ENCODE data around the gene SOX5. TPM values are rescaled to one million over a fixed set of nuclear protein-coding genes. Genes with fewer than 3 reads are reported as not detected.

SOX5 gene
- 0.33 and 0.51 TPM in 2 replicates for total RNA-seq

DNA sequence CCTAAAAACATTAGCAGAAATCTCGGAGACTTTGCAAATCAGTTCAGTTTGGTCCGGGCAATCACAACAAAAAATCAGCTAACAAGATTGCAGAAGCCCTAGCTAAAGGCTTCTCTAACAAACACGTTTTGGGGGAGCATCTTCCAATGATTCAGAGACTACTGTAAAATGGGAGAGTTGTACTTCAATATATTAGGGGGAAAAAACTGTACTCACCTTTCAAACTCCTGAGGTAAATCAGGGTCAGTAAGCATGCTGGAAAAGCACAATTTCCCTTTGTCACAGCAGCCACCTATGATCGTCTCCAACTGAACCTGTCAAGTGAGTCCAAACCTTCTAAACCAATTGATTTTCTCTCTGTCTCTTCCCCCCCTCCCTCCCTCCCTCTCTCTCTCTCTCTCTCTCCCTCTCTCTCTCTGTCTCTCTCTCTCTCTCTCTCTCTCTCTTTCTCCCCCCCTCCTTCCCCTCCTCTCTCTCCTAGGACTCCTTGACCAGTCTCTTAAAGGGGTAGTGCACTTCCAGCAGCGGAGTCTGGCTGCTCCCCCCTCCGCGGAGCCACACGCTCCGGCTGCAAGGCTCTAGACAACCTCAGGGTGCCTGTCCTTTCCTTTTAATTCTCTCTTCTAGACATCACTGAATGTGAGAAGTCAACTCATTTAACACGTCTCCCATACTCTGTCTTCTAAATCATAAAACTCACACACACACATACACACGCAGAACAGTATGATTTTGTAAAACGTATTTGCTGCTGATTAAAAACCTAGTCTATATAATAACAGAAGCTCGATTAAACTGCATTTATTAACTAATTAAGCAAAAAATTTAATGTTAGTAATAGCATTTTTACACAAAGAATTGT lies at the start of gene SOX5:
TSS of gene SOX5 (minus strand) at position 323 of the 862 bp plus-strand sequence. CDS start at position 254, 69 bp downstream.
- peak; percentile 1 for DNase-seq

DNA sequence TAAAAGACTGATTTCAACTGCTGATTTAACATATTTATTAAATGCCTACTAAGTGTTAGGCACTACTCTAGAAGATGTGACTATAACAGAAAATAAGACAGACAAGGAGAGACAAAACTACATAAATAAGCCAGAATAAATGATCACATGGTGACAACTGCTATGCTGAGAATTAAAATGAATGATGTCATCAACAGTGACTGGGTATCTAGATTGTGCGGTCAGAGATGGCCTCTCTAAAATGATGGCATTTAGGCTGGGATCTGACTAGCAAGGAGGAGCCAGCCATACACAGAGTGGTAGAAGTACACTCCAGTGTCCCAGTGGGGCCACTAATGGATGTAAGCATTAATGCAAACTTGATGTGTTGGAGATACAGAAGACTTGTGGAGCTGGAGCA lies 37.6 kb upstream of the SOX5 start:
- DNase-seq: no peak

DNA sequence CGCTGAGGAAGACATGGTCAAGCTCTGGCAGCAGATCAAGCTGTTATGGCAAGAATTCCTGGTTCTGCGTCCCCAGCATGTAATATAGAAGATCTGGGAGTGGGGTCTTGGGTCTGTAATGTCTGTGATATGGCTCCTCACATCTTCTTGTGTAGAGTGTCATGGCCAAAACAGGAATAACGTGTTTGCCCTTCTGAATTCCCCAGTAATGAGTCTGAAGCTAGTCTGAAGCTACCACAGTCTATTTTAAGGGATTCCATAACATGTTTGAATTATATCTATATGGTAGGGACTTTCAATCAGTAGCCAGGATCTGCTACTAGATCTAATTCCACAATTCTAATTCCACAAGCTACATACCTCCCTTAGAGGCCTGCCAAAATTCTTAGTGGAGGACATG lies 31.4 kb upstream of the SOX5 start:
- DNase-seq: no peak

DNA sequence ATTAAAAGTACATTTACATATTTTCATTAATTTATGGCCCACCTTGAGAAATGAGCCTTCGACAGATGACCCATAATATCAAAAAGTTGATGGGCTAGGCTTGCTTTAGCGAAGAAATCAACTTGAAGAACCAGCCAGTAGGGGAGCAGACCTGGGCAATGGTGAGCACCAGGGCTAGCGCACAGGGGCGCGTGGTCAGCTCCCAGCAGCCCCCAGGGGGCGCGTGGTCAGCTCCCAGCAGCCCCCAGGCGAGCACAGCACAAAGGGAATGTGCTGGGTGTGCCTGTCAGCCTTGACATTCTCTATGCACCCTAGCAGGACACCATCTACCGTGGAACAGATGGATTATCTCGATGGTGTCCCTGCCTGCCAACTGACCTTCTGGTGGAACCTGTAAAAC lies 15.3 kb upstream of the SOX5 start:
- DNase-seq: no peak

DNA sequence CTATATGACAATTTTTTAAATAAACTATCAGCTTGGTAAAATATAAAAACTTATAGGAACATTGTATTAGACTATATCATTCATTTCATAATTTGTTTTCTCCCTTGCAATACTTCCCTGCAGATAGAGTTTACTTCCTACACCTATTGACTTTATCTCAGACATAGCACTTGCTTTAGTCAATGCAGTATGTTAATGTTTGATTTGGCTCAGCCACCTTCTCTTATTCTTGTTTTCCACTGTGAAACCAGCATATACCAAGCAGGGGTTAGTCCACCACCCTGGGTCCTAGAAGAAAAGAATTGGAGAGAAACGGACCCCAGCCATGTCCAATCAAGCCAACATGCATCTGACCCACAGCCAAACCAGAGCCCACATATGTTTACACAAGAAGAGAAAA lies 10.4 kb upstream of the SOX5 start:
- DNase-seq: no peak

DNA sequence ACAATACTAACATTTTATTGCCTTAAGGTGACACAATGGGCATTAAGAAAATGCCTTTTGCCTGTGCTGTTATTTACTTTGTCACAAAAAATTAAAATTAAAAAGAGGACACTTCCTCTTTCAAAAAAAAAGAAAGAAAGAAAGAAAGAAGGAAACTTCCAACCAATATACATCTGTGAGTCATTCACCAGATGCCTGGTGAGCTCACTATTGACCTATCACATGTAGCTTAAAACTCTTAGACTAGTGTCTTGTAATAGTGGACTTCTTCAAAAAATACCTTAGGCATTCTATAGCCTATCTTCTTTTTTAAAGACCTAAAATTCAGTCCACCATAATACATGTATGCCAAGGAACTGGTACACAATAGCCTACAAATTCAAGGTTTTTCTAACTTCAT lies 4.9 kb upstream of the SOX5 start:
- no peak for DNase-seq

DNA sequence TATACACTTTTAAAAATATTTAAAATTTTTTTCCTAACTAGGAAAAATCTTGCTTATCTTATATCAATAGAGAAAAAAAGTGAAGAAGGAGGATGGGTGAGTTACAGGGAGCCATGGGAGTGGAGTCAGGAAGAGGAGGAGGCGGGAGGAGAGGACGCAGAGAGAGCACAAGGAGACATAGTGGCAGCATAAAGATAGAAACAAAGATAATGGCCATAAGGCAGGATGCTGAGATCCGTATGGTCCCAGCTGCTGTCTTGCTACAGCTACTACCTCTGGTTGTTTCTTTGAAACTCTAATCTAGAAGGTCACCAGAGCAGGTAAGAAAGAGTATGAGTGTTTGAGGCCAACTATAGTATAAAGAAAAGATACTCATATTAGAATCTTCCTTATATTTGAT lies 2.6 kb upstream of the SOX5 start:
- DNase-seq: no peak

DNA sequence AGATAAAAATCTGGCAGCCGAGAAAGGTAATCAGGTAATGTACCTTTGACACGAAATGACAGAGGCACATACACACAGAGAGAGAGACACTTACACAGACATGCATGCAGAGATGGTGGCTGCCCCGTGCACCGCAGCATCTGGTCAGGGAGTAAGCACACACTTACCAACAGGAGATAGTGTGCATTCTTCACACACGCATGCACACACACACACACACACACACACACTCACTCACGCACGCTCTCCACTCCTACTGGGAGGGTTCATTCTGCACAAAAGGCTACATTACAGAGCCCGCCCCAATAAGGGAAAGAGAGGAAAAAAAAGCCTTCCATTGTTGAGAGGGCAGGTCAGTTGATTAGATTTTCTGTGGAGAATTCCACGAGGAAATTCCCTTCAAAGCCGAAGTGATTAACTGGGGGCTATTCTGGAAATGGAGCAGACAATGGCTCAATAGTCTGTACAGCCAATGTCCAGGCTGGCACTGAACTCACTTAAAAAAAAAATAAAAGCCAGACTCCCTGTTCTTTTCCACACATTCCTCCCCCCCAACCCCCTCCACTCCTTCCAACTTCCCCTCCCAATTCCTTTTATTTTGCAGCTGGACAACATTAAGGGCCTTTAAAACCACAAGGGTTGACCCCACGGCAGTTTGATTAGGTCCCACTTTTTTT lies 1.4 kb upstream of the SOX5 start:
- DNase-seq: peak; percentile 2

DNA sequence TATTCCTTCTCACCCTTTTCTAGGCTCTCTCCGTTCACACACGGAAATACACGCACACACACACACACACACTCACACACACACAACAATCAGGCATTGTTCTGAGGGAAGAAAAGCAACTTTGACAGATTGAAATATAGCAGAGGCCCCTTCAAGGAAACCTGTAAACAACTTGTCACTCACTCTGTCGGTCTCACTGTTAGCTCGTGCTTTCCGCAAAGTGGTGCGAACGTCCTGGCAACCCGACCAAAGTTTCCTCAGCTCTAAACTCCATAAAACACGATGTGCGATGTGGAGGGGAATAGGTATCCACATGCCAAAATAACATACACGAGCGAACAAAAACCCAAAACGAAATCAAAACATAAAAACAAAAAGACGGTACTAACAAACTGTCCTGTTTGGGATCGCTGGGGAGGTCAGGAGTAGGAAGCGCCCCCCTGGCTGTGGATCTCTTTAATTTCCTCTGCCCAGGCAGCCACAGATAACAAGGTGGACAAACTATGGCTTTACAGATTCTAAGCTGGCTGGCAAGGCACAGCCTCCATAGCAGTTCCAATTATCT lies 822 bp upstream of the SOX5 start:
- peak; percentile 25 for DNase-seq

DNA sequence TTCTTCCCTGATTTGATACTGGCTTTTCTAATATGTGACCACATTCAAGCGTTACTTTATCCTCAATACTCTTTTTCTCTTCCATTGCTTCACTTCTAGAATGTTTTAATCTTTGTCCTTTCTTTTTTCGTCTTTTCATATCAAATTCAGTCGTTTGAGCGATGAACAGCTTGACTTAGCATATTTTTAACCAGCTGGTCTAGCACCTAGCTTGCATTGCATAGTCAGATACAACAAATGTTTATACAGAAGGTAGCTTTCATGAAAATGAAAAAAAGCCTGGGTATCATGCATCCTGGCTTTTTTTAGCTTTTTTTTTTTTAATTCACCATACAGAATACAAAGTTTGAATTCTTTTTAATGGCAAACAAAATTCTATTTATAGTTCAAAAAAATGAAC lies 1.2 kb downstream of the SOX5 start:
- no peak for DNase-seq

DNA sequence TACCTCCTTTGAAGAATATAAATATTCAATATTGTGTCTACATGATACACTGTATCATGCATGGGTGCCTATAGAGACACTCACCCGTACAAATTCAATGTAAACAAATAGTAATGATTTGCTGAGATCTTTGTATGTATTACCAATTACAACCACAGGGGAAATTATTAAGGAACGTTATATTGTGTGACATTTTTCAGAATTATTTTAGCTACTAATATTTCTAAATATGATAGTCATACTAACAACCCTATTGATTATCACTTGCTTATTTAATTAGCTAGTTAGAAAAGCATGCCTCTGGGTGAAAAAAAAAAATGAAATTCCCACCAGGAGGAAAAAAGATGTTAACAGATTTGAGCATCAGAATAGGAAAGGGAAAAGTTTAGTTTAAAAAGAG lies 2.1 kb downstream of the SOX5 start:
- no peak for DNase-seq

DNA sequence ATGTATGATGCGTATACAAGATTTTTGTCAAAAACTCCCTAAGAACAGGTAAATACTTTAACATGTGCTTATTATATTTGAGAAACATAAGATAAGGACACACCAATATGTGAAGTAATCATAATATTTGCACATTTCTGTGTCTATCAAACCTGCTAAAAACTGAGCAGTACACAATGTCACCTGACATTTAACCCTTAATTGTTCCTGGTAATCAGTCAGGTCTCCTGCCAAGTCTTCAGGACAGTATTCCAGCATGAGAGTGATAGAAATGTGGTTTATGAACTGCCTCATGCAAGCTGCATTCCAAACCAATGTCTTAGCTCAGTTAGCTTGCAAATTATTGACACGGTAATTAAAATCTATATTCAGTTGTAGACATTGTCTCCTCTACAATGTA lies 4.2 kb downstream of the SOX5 start:
- no peak for DNase-seq

DNA sequence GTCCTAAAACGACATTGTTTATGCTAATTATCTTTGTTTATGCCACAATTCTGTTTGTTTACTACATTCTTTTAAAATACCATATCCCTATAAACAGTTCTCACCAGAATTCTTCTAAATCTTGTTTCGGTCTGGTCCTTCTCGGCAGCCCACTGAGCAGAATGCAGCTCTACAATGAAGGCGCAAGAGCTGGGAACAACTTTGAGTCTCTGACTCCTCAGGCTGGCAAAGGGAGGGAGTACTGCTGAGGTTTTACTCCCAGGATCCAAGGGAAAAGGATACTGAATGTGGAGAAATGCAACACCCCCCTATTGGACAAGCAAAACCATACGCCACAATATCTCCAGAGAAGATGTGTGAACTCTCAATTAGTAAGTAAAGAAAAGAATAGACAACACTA lies 5.4 kb downstream of the SOX5 start:
- DNase-seq: no peak

DNA sequence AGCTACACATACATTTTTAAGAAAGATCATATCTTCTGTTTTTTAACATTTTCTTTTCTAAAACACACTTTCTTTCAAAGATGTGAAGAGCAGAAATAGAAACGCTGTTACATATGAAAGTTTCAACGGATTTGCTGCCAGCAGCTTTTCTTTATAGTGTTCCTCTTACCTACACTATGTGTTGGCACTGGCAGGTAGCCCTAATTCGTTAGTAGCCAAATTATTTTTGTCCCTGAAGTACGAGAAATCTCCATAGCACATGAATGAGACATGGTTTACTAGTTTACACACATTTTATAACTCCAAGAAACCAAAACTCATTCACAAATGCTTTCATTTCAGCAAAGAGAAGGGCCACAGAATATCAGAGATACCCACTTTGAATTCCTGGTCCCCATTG lies 6.6 kb downstream of the SOX5 start:
- no peak for DNase-seq

DNA sequence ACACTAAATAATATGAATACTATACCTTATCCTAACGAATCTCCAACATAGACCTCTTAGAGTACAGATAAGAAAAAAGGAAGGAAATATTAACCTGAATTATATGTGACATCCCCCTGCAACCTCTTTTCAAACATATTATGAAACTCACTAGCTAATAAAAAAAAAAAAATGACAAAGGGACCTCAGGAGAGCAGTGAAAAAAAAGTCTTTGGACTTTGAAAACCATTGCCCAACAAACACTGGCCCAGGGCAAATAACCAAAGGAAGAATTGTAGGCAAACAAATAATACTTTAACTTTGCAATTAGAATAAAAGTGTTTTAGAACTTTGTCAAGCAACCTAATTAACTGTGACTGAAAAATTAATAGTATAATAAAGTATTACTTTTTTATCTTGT lies 7.7 kb downstream of the SOX5 start:
- no peak for DNase-seq

DNA sequence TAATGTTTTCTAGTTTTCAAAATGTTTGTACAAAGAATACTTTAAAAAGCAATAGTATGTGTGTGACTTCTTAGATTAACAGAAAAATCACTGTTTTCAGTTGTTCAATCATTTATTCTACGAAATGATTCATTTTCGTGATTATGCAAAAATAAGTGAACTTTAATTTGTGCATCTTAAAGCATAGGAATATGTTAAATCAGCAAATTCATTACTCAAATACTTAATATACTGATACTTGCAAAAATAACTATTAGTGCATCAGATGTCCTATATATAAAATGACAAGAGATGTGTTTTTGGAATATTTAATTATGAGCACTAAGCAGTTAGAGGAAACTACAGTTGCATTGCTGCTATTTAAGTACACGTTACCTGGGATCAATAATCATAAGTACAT lies 11.0 kb downstream of the SOX5 start:
- DNase-seq: no peak

DNA sequence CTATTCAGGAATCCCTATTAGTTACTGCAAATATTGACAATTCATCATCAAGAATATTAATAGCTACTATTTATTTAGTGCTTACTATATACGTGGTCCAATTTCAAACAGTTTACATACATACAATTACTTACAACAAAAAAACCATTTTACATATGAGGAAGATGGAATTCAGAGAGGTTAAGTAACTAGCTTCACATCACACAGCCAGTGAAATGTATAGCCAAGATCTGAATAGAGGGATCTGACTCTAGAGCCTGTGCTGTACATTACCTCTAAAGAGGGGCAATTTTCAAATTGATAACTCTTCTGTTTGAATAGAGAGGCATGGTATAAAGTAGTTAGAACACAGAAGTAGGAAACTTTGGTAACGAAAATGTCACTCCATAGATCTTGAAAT lies 18.3 kb downstream of the SOX5 start:
- no peak for DNase-seq

DNA sequence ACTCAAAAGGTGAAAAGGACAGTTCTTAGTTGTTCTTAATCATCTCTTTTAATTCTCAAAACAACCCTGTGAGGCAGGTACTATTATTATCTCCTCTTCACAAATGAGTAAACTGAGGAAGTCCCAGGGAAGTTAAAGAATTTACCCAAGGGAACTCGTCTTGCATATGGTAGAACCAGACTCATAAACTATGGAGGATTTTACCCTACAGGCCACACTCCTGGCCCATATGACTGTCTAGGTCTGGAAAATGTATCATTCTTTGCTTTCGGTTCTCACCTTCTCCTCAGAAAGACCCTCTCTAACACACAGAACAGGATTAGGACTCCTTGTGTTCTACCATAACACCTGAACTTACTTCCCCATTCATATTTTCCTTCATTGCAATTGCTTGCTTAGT lies 18.9 kb downstream of the SOX5 start:
- DNase-seq: no peak

DNA sequence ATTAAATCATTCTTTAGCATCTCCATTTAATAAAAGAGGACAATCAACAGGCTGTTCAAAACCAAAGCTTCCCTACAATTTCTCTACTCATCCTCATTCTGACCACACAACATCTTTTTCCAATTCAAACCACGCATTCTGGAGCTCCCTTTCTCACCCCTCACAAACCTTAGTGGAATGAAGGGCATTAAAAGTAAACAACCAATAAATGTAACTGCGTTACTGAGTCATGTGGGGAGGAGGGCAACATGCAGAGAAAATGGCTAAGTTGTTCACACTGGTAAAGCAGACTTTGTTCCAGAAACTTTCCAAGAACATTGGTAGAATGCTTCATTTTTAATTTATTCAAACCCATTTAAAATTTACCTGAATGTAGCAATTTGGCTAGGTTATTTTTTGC lies 19.6 kb downstream of the SOX5 start:
- no peak for DNase-seq

DNA sequence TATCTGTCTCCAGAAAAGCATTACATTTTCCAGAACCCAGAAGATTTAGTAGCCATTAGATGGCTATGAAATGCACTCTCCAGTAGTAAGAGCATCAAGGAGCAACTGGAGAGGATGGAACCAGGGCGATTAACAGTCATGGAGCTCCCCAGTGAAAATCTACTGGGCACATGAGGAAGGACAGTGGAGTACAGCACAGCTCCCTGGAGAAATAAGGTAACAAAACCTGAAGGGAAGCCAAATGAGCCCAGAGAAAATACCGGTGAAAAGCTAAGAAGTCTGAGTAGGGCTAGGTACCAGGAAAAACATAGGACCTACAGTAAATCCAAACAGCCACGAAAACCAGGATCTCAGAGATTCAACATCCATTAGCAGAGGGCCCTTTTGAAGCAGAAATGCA lies 21.6 kb downstream of the SOX5 start:
- no peak for DNase-seq

DNA sequence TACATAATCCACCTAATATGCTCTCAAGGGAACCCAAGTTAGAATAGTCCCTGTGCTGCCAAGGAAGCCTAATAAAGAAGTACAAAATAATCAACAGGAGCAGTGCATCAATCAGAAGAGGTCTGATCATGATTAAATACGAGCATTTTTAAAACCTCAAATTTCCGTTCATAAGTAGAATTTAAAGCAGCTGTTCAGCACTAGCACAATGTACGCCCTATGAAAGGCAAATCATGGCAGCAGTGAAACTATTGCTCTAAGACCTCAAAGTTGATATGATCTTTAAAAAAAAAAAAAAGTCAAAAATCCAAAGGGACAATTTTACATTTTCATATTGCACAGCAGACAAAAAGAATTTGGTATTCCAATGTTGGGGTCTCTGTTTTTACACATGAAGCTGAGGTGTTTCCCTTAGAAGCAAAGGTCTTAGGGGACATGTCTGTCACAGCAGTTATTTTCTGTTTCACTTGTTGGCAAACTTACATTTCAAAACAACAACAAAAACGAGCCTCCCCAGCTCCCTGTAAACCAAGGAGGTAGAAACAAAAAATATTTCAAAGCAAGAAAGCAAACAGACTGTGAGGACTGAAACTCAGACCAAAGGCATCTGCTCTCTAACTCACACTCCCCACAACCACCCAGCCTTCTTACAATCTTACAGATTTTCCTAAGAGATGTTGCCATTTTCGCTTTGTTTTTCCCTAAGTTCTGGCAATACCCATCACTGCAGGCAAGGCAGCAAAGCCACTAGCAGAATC lies 28.2 kb downstream of the SOX5 start:
- no peak for DNase-seq

DNA sequence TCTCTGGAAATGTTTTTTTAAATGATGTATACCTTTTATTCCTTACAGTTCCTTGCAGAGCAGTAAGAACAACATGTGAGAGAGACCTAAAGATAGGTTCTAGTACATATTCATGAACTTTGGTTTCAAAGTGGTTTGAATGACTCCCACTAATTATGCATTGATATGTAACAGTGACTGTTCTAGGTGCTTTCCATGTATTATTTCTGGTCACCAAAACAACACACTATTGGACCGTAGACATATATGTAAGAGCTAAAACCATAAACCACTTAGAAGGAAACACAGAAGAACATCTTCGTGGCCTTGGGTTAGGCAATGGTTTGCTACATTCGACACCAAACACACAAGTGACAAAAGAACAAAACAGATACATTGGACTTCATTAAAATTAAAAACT lies 37.9 kb downstream of the SOX5 start:
- DNase-seq: no peak

DNA sequence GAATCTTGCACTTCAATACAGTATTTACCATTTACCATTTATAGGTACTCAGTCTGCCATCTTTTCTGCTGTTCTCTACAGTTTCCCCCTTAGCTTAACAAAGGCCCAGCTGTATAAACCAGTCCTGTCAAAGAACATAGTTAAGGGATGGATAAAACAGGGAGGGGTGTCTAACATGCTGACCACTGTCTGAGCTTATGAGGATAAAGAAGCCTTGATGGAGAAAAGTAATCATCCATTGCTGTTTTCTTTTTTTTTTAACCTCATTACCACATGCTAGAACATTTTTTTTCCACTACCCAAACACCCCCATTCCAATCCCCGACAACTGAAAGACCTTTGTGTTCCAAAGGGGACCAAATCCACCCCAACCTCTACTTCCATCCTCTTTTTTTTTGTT lies 39.9 kb downstream of the SOX5 start:
- DNase-seq: no peak
